HG03060 (cell line): ENCODE measurements around the gene PTGDR.

Experiments used
- ATAC-seq: cut with Tn5 transposase; IDR thresholded peaks from one replicate; pipeline ENCODE4 v1.9.1; 2021; ENCODE audit warnings: low read depth, moderate number of reproducible peaks; ENCODE audit not compliant: unreplicated experiment

Gene PTGDR

DNA sequence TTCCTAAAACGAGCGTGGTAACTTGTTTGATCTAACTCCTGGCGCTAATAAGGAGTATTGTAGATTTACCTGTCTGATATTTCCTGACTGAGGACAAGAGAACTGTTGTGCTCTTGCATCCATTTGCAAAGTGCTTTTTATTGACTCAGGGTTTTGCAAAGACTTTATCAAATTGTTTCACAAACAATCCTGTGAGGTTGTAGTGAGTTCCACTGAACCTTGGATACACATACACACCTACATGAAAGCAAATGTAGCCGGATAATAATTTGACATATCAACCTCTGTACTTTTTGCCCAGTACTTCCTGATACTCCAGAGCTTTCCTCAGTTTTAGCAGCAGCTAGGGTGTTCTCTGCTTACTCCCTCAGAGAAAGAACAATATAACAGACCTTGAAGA lies 39.9 kb downstream of the PTGDR start:
- ATAC-seq = no peak

- no peak for ATAC-seq
Observed at GRCh38 chr14:52307905-52308304, 40.4 kb downstream of the PTGDR start.

DNA sequence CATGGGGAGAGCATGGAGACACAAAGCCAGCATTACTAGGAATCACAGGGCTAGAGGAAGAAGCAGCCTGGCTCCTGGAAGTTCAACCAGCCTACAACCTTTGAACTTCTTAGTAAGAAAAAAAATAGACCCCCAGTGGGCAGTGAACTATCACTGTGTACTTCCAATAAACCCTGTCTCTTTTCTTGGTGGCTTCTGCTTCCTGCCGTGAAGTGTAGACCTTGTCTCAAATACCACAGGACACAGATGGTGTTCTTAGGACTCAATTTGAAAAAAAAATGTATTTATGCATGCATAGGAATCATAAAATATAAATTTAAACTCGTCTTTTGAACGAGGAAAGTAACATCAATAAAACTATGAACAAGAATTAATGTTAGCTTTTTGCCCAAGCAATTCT lies 43.0 kb downstream of the PTGDR start:
- ATAC-seq = no peak

GRCh38 chr14:52312931-52313355 lies 45.4 kb downstream of the PTGDR start:
- no peak for ATAC-seq

- ATAC-seq = no peak
Observed at GRCh38 chr14:52313462-52313861, 46.0 kb downstream of the PTGDR start.

DNA sequence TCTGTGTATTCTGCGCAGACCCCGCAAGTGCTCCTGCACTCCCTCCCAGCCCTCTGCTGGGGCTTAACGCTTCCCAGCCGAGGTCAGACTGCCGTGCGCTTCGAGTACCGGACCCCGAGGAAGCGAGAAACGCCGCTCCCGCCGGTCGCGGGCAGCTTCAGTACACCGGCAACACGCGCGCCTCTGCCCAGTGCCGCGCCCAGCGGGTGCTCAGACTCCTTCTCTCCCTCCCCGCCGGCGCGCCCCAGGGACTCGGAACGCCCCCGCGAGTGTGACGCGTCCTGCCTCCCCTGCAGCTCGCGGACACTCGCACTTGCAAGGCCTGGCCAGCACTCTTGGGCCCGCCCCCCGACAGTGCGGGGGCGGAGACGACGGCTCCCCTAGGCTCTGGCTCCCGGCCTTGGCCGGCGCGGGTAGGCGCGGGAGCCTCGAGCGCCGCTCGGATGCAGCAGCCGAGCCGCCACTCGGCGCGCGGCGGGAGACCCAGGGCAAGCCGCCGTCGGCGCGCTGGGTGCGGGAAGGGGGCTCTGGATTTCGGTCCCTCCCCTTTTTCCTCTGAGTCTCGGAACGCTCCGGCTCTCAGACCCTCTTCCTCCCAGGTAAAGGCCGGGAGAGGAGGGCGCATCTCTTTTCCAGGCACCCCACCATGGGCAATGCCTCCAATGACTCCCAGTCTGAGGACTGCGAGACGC lies 46.6 kb downstream of the PTGDR start, which contains the start of gene PTGER2:
Gene PTGER2, plus strand, starts transcription at position 410 of the 692 bp plus-strand sequence. Its CDS starts 237 bp downstream, at position 647.
- no peak for ATAC-seq

DNA sequence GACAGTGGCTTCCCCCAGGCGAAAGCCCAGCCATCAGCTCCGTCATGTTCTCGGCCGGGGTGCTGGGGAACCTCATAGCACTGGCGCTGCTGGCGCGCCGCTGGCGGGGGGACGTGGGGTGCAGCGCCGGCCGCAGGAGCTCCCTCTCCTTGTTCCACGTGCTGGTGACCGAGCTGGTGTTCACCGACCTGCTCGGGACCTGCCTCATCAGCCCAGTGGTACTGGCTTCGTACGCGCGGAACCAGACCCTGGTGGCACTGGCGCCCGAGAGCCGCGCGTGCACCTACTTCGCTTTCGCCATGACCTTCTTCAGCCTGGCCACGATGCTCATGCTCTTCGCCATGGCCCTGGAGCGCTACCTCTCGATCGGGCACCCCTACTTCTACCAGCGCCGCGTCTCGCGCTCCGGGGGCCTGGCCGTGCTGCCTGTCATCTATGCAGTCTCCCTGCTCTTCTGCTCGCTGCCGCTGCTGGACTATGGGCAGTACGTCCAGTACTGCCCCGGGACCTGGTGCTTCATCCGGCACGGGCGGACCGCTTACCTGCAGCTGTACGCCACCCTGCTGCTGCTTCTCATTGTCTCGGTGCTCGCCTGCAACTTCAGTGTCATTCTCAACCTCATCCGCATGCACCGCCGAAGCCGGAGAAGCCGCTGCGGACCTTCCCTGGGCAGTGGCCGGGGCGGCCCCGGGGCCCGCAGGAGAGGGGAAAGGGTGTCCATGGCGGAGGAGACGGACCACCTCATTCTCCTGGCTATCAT lies 47.3 kb downstream of the PTGDR start:
- ATAC-seq = no peak

DNA sequence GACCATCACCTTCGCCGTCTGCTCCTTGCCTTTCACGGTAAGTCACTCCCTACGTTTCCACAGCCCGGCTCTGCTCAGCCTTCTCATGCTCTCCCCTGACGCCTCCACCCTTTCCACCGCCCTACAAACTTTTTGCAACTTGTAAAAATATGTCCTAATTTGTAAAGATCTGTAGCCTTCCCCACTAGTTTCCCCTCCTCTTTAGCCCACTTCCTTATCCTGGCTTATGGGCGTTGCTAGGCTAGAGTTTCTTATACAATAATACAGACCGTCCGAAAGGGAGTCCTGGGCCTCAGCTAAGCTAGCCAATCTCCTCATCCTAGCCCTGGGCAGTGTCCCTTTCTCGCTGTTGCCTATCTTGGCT lies 47.8 kb downstream of the PTGDR start:
- ATAC-seq = no peak

- no peak for ATAC-seq
Observed at GRCh38 chr14:52318062-52318461, 50.6 kb downstream of the PTGDR start.

DNA sequence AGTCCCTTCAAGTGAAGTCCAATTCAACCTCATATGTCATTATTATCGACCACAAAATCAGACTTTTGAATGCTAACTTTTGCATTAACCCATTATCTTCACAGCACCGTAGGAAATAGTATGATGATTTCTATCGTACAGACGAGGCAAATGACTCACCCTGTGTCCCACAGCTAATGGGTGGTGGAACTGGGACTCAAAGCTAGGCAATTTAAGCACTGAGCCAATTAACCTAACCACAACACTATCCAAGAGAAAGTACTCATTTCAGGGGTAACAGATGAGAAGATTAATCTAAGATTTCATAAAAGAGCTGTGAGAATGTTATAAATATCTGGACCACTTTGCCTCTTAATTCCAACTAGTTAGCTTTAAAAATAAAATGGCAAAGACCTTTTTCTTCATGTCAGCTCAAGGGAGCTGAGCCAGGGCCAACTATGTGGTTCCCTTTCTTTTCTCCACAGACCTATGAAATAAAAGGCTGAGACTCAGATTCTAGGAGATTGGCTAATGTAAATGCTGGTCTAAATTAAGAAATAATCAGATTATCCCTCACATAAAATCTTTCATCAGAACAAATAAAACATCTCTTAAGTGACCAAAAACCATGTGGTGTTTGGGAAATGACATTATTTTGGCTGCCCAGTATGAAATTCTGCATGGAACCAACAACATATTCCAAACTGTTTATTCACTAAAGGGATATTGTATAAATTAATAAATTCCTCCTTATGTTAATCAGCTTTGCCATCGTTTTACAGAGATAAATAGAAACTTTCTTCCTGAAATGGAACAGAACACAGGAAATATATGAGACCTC lies 51.5 kb downstream of the PTGDR start:
- no peak for ATAC-seq

DNA sequence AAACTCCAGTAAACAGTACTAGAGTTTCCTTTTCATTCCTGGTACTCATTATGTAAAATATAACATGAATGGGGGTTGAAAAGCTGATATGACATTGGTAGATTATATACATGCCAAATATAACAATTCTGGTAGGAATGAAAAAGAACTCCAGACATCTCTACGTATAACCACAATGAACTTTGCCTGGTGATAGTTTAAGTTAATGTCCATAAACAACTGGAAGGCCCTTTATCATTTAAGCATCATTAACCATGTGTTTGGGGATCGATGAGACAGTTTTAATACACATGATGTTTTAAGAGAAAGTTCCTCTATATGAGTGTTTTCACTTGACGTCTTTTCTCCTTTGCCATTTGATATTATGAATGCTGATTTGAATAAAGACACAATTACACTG lies 52.4 kb downstream of the PTGDR start:
- no peak for ATAC-seq

- peak; percentile 95 for ATAC-seq
Observed at GRCh38 chr14:52325126-52325525, 57.6 kb downstream of the PTGDR start.

GRCh38 chr14:52325630-52326029 lies 58.1 kb downstream of the PTGDR start:
- no peak for ATAC-seq
